Measurements from ENCODE around the gene ABCF3.

The ABCF3 gene

GRCh38 chr3:184237807-184238206, 51.8 kb downstream of the ABCF3 start:
- H3K4me3 ChIP-seq (ENCODE audit: low read depth, low read length), result no peak overlapping the region
- H3K36me3 ChIP-seq (ENCODE audit: control insufficient read depth in 2 of 2, insufficient read depth in 1 of 2, low read length in 2 of 2), result peaks cover 0 to 12% of the 10 kb centered on the region in 2 experiments; a peak in 1 of 3 replicates
- POLR2A ChIA-PET, result interaction anchor here (1.2 kb wide), 1 partner anchor 9 kb away, joined by 4 read pairs; no protein-coding TSS in a partner anchor
- CTCF ChIA-PET, result interaction anchor here (0.8 to 8.7 kb wide), 3 partner anchors 9 to 12 kb away, joined by 5 to 66 read pairs (median 5); partner anchors contain the start of genes EEF1AKMT4 and VWA5B2
- H3K9me3 ChIP-seq (ENCODE audit: control insufficient read depth, insufficient read depth, low read depth, low read length), result no peaks in the 10 kb centered on the region
- no peaks in the 10 kb centered on the region for H3K4me1 ChIP-seq (ENCODE audit: control insufficient read depth, insufficient read depth, low read length)
- TF ChIP-seq GLIS2 (tag by site-specific recombination; IDR thresholded peaks at IDR 0.05) (no peak), ZNF560 (tag by site-specific recombination; IDR thresholded peaks at IDR 0.05; ENCODE audit: borderline replicate concordance) (no peak), SCRT1 (tag by site-specific recombination; IDR thresholded peaks at IDR 0.05; ENCODE audit: borderline replicate concordance) (no peak), BCL6B (tag by site-specific recombination; IDR thresholded peaks at IDR 0.05) (no peak), ZNF629 (tag by site-specific recombination; IDR thresholded peaks at IDR 0.05) (no peak), ZNF768 (tag by site-specific recombination; IDR thresholded peaks at IDR 0.05) (no peak), ZBTB49 (tag by site-specific recombination; IDR thresholded peaks at IDR 0.05; ENCODE audit: low read depth) (no peak), MYNN (tag by site-specific recombination; IDR thresholded peaks at IDR 0.05; ENCODE audit: borderline replicate concordance) (no peak), ZNF558 (tag by site-specific recombination; IDR thresholded peaks at IDR 0.05) (no peak), HOXA7 (CRISPR knock-in tag; IDR thresholded peaks at IDR 0.05; ENCODE audit: borderline replicate concordance) (no peak), ZNF292 (tag by site-specific recombination; IDR thresholded peaks at IDR 0.05; ENCODE audit: borderline replicate concordance, low read depth) (no peak), ZNF707 (tag by site-specific recombination; IDR thresholded peaks at IDR 0.05) (no peak)
- no peak overlapping the region for H3K27ac ChIP-seq (ENCODE audit: extremely low read depth, low read depth, low read length)

- CTCF ChIA-PET, result interaction anchor here (0.8 to 8.7 kb wide), 3 partner anchors 9 to 11 kb away, joined by 5 to 66 read pairs (median 5); partner anchors contain the start of genes EEF1AKMT4 and VWA5B2
- Histone ChIP-seq H3K4me1 (ENCODE audit: control insufficient read depth, insufficient read depth, low read length) (no peaks in the 10 kb centered on the region), H3K9me3 (ENCODE audit: control insufficient read depth, insufficient read depth, low read depth, low read length) (no peaks in the 10 kb centered on the region), H3K36me3 (ENCODE audit: control insufficient read depth in 2 of 2, insufficient read depth in 1 of 2, low read length in 2 of 2) (peaks cover 0 to 17% of the 10 kb centered on the region in 2 experiments; a peak in 1 of 3 replicates), H3K4me3 (ENCODE audit: low read depth, low read length) (no peak overlapping the region), H3K27ac (ENCODE audit: extremely low read depth, low read depth, low read length) (no peak overlapping the region)
- POLR2A ChIA-PET, result interaction anchor here (1.2 kb wide), 1 partner anchor 8 kb away, joined by 4 read pairs; no protein-coding TSS in a partner anchor
- TF ChIP-seq ZNF394 (tag by site-specific recombination; IDR thresholded peaks at IDR 0.05; ENCODE audit: borderline replicate concordance) (no peak), ZNF202 (tag by site-specific recombination; IDR thresholded peaks at IDR 0.05; ENCODE audit: borderline replicate concordance) (no peak), ZBTB6 (tag by site-specific recombination; IDR thresholded peaks at IDR 0.05) (no peak), ZNF645 (tag by site-specific recombination; IDR thresholded peaks at IDR 0.05) (no peak), YY1 (tag by site-specific recombination; IDR thresholded peaks at IDR 0.05) (no peak), ZNF548 (tag by site-specific recombination; IDR thresholded peaks at IDR 0.05) (no peak), MEIS1 (CRISPR knock-in tag; IDR thresholded peaks at IDR 0.05; ENCODE audit: borderline replicate concordance) (no peak), ZNF433 (tag by site-specific recombination; IDR thresholded peaks at IDR 0.05; ENCODE audit: low read depth) (no peak), YY2 (tag by site-specific recombination; IDR thresholded peaks at IDR 0.05) (no peak)
These were observed 52.3 kb downstream of the ABCF3 start for GRCh38 chr3:184238246-184238818.
